ENCODE data around the gene SFMBT1.

Gene SFMBT1

DNA sequence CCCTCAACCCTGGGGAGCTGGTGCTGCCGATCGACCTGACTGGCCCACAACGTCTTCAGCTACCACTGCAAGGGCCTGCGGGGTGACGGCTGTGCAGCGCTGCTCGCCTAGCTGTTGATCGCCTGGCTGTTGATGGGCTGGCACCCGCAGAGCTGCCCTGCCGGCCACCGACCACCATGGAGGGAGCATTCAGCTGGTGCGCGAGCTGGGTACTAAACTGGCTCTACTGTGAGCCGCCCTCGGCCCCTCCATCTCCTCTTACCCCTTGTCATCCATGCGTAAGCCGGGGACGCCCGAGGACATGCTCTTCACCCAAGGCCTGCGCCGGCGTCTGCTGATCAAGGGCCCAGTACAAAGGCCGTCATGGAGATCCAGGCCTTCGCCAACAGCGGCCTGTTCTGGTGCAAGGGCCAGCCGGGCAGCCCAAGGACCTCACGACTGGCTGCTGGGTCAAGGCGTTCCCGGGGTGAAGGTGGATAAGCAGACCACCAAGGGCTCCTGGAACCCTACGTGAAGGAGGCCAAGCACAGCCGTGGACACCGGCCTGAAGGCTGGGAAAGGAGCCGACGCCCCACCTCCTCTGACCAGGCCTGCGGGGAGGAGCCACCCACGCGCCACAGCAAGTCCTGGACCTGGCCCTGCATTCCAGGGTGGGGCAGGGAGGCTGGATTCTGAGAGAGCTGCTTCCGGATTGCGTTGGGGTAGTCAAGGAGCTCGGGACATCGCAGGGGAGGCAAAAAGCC, 46.9 kb downstream of the SFMBT1 start:
- no peak for DNase-seq (ENCODE audit: low read depth)

- DNase-seq (ENCODE audit: low read depth), result no peak
Measured at GRCh38 chr3:52990637-52991036, 55.2 kb downstream of the SFMBT1 start.

- no peak for DNase-seq (ENCODE audit: low read depth)
Measured at GRCh38 chr3:52986938-52987337, 58.9 kb downstream of the SFMBT1 start.

- DNase-seq (ENCODE audit: low read depth), result no peak
Measured at GRCh38 chr3:52986049-52986448, 59.8 kb downstream of the SFMBT1 start.

DNA sequence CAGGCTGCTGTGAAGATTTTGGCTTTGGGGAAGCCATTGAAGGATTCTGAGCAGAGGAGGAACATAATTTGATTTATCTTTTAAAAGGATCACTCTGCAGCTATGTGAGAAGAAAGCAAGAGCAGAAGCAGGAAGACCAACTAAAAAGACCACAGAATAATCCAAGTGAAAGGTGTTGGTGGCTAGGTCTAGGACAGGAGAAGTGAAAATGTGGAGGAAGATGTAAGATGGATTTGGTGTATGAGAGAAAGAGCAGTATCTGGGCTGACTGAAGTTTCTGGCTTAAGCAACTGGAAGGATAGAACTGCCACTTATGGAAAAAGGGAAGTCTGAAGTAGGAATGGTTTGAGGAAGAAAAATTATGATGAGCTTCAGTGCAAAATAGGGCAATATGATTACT, 62.0 kb downstream of the SFMBT1 start:
- no peak for DNase-seq (ENCODE audit: low read depth)

DNA sequence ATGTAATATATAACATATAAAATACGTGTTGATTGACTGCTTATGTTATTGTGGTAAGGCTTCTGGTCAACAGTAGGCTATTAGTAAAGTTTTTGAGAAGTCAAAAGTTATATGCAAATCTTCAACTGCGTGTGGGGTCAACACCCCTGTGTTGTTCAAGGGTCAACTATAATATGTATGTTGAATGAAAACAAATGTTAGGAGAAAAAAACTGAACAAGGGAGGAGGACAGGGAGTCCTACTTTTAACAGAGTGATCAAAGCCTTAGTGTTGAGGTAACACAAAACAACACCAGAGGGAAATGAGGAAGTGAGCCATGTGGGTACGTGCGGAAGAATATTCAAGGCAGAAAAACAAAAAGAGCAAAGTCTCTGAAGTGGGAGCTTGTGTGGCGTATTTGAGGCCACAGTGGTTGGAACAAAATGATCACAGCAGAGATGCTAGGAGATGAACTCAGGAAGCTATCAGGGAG, 62.5 kb downstream of the SFMBT1 start:
- peak; percentile 33 for DNase-seq (ENCODE audit: low read depth)

DNA sequence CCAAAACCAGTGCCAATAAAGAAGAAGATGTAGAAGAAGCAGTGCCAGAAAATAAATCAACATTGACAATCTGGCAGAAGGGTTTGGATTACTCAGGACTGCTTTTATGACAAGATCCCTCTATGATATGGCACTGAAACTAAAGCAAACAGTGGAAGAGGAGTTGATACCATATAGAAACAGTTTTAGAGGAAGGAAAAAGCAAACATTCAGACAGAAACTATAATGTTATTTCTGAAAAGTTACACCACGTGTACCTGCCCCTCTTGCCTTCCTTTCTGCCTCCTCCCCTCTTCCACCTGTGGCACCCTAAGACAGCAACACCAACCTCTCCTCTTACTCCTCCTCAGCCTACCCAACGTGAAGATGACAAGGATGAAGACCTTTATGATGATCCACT, 63.0 kb downstream of the SFMBT1 start:
- no peak for DNase-seq (ENCODE audit: low read depth)

GRCh38 chr3:52979190-52979983, 66.5 kb downstream of the SFMBT1 start:
- DNase-seq (ENCODE audit: low read depth), result no peak

GRCh38 chr3:52978109-52978754, 67.6 kb downstream of the SFMBT1 start:
- no peak for DNase-seq (ENCODE audit: low read depth)

DNA sequence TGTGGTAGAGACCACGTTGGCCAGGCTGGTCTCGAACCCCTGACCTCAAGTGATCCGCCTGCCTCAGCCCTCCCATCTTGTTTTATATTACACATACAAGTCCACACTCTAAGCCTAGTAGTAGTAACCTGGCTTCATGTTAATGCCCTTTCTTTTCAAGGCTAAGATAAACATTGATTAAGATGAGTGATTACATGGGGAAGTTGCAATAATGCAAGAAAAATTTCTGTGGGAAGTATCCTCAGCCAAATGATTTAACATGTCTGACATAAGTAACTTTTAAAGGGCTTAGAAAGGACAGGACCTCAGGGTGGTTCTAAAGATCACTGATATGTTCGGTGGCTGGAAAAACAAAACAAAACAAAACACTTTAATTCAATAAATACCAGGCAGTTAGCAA, 72.1 kb downstream of the SFMBT1 start:
- no peak for DNase-seq (ENCODE audit: low read depth)

DNA sequence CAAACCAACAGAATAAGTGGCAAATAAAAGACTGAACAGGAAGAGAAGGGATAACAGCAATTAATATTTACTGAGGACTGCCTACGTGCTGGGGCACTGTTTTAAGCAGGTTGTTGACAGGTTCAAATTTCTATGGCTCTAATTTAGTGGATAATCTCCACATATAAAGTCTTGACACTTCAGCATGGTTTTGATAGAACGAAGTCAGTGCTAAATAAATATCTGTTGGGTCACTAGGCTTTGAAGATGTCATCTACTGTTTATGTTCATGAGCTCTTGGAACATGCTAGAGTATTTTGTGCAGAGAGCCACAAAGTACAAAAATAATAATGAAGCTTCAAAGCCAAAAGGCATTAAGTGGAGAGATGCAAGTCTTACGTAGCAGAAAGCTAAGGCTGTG, 74.0 kb downstream of the SFMBT1 start:
- no peak for DNase-seq (ENCODE audit: low read depth)

GRCh38 chr3:52967398-52967797, 78.5 kb downstream of the SFMBT1 start:
- DNase-seq (ENCODE audit: low read depth), result no peak

DNA sequence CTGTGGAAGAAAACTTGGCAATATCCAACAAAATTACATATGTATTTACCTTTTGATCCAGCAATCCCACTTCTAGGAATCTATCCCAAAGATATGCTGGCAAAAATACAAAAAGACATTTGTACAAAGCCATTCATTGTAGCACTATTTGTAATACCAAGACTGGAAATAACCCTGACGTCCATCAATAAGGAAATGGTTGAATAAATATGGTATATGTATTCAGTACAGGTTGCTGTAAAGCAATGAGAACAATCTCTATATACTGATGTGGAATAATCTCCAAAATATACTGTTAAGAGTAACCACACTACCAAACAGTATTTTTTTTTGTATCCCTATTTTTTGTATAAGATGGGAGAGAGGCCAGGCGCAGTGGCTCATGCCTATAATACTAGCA, 83.7 kb downstream of the SFMBT1 start:
- DNase-seq (ENCODE audit: low read depth), result no peak

- no peak for DNase-seq (ENCODE audit: low read depth)
Measured at GRCh38 chr3:52959773-52960172, 86.1 kb downstream of the SFMBT1 start.

DNA sequence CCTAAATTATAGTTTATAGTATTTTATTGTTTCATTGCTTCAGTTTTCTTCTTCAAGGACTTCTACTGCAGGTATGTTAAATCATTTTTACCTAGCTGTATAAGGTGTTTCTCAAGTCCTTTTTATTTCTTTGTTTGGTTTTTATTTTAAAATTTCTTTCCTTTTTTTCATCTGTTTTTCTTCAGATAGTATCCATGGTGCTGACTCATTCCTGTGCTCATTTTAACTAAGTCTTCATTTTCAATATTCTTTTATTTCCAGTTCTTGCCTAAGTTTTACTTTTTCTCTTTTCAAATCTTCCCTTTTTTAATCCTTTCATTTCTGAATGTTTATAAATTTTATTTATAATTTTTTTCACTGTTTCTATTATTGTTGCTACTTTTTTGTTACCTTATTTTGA, 106.3 kb downstream of the SFMBT1 start:
- DNase-seq (ENCODE audit: low read depth), result no peak

GRCh38 chr3:52934630-52935530, 111.0 kb downstream of the SFMBT1 start:
- peak; percentile 45 for DNase-seq (ENCODE audit: low read depth)

GRCh38 chr3:52931889-52932288, 114.0 kb downstream of the SFMBT1 start:
- no peak for DNase-seq (ENCODE audit: low read depth)

DNA sequence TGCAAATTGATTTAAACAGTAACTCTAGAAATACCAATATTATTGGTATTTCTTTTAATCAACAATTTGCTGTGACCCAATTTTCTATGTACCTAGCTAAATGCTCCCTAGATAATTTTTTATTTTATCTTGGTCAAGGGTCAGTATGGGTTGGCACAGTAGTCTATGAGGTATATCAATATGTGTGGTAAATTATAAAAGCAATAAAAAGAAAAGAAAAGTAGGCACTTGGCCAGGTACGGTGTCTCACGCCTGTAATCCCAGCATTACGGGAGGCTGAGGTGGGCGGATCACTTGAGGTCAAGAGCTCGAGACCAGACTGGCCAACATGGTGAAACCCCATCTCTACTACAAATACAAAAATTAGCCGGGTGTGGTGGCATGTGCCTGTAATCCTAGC, 114.5 kb downstream of the SFMBT1 start:
- no peak for DNase-seq (ENCODE audit: low read depth)

GRCh38 chr3:52930748-52931147, 115.1 kb downstream of the SFMBT1 start:
- no peak for DNase-seq (ENCODE audit: low read depth)

GRCh38 chr3:52926554-52926953, 119.3 kb downstream of the SFMBT1 start:
- DNase-seq (ENCODE audit: low read depth), result no peak

- no peak for DNase-seq (ENCODE audit: low read depth)
Measured at GRCh38 chr3:52925405-52926313, 120.2 kb downstream of the SFMBT1 start.
